ENCODE measurements around the gene R3HCC1L. TPM values are rescaled to one million over a fixed set of nuclear protein-coding genes. Genes with fewer than 3 reads are reported as not detected.
A peak's percentile ranks its signal among the peaks of the same experiment; 100 is the strongest.
"Not testable (repeated sequence)": the region's sequence is repeated elsewhere in the genome, so short reads cannot be mapped to it uniquely, and the experiment has no call there.

R3HCC1L gene
- polyA plus RNA-seq, 2 of the 4 experiments (the other 2 are of a cell fraction) = 11.0 to 15.2 TPM

GRCh38 chr10:98226508-98227144 is 92.2 kb downstream of the R3HCC1L start:
- Histone ChIP-seq H3K27ac (no peak overlapping the region), H3K4me2 (no peak overlapping the region), H3K4me1 (0 out of 3 replicates have a peak, but pooled peaks cover 5% of the 10 kb centered on the region), H3K9me3 (peaks cover 10% of the 10 kb centered on the region; the same call in 2 of the 3 replicates), H3K4me3 (no peak overlapping the region)
- TF ChIP-seq KDM1A (IDR thresholded peaks at IDR 0.05; ENCODE audit: low read depth) (peak; percentile 36; the same call in 1 of the 2 replicates), E2F6 (IDR thresholded peaks at IDR 0.05; ENCODE audit: borderline replicate concordance, low read depth) (no peak)
- no peak for FAIRE-seq
- CTCF ChIA-PET = no interaction called here
- POLR2A ChIA-PET = no interaction called here
- DNase-seq (ENCODE audit: low read depth in 1 of 2, low spot score in 1 of 2) = no peak
- 64% methylated on average over 1 of the region's 1 CpG for WGBS (ENCODE audit: missing lambda C conversion rate)
- ATAC-seq = no peak

GRCh38 chr10:98227713-98228112 is 93.3 kb downstream of the R3HCC1L start:
- H3K4me1 ChIP-seq; DNase-seq (ENCODE audit: low read depth in 1 of 2, low spot score in 1 of 2); H3K4me3 ChIP-seq; POLR2A ChIA-PET; H3K4me2 ChIP-seq; ATAC-seq; CTCF ChIA-PET; FAIRE-seq; H3K27ac ChIP-seq: not testable (repeated sequence)
- WGBS (ENCODE audit: missing lambda C conversion rate) = 100% methylated on average over 3 of the region's 3 CpGs
- H3K9me3 ChIP-seq = peaks cover 10% of the 10 kb centered on the region; the same call in 2 of the 3 replicates

DNA sequence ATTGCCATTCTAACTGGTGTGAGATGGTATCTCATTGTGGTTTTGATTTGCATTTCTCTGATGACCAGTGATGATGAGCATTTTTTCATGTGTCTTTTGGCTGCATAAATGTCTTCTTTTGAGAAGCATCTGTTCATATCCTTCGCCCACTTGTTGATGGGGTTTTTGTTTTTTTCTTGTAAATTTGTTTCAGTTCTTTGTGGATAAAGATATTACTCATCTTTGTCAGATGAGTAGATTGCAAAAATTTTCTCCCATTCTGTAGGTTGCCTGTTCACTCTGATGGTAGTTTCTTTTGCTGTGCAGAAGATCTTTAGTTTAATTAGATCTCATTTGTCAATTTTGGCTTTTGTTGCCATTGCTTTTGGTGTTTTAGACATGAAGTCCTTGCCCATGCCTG is 93.8 kb downstream of the R3HCC1L start:
- FAIRE-seq; H3K4me3 ChIP-seq; H3K4me1 ChIP-seq; DNase-seq (ENCODE audit: low read depth in 1 of 2, low spot score in 1 of 2); POLR2A ChIA-PET; ATAC-seq; CTCF ChIA-PET; H3K4me2 ChIP-seq; H3K27ac ChIP-seq: not testable (repeated sequence)
- H3K9me3 ChIP-seq = peaks cover 10% of the 10 kb centered on the region; the same call in 2 of the 3 replicates
- WGBS (ENCODE audit: missing lambda C conversion rate) = 93% methylated on average over 1 of the region's 1 CpG

- no peaks in the 10 kb centered on the region for H3K4me1 ChIP-seq
- CTCF ChIA-PET = interaction anchor here (1.0 kb wide), 1 partner anchor 11 kb away, joined by 3 read pairs; no protein-coding TSS in a partner anchor
- no peak for DNase-seq (ENCODE audit: low read depth in 1 of 2, low spot score in 1 of 2)
- POLR2A ChIA-PET = no interaction called here
- H3K4me3 ChIP-seq = no peak overlapping the region
- 93% methylated on average over 4 of the region's 4 CpGs for WGBS (ENCODE audit: missing lambda C conversion rate)
- H3K27ac ChIP-seq = no peak overlapping the region
- no peak for FAIRE-seq
- TF ChIP-seq JUNB (IDR thresholded peaks at IDR 0.05) (no peak), FOXS1 (CRISPR knock-in tag; IDR thresholded peaks at IDR 0.05) (no peak), FOSB (CRISPR knock-in tag; IDR thresholded peaks at IDR 0.05) (no peak), ZSCAN20 (CRISPR knock-in tag; IDR thresholded peaks at IDR 0.05) (no peak), HOXA7 (CRISPR knock-in tag; IDR thresholded peaks at IDR 0.05) (no peak), POLR2AphosphoS2 (conservative IDR thresholded peaks at IDR 0.05; ENCODE audit: low read length) (no peak)
- peaks cover 9% of the 10 kb centered on the region; the same call in 2 of the 3 replicates for H3K9me3 ChIP-seq
- no peak for ATAC-seq
- H3K4me2 ChIP-seq = no peak overlapping the region
Measured at GRCh38 chr10:98231417-98231816, 97.0 kb downstream of the R3HCC1L start.

DNA sequence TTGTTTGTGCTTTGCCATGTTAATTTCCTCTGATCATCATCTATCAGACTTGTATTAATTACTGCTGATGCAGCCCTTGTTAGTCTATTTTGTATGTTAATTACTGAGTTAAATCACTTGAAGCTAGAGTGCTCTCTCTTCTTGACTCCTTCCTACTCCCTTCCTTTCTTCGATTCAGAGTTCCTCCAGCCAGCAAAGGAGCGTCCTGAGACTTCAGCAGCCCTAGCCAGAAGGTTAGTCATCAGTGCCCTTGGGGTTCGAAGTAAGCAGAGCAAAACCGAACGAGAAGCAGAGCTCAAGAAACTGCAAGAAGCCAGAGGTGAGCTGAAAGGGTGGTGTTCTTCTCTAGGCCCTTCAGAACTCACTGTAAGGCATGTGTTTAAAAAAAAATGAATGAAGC is 101.4 kb downstream of the R3HCC1L start:
- ATAC-seq (no peak), DNase-seq (ENCODE audit: low read depth in 1 of 2, low spot score in 1 of 2) (no peak), FAIRE-seq (no peak)
- H3K4me1 ChIP-seq = no peaks in the 10 kb centered on the region
- TF ChIP-seq BCL3 (IDR thresholded peaks at IDR 0.05) (no peak), EHF (CRISPR knock-in tag; IDR thresholded peaks at IDR 0.05) (no peak)
- no peak overlapping the region for H3K27ac ChIP-seq
- ChIA-PET CTCF (interaction anchor here (0.7 to 1.3 kb wide), 2 partner anchors 58 to 74 kb away, joined by 3 to 7 read pairs; no protein-coding TSS in a partner anchor), POLR2A (no interaction called here)
- WGBS (ENCODE audit: missing lambda C conversion rate) = 81% methylated on average over 5 of the region's 5 CpGs
- no peak overlapping the region for H3K4me3 ChIP-seq
- H3K4me2 ChIP-seq = no peak overlapping the region
- no peaks in the 10 kb centered on the region for H3K9me3 ChIP-seq

DNA sequence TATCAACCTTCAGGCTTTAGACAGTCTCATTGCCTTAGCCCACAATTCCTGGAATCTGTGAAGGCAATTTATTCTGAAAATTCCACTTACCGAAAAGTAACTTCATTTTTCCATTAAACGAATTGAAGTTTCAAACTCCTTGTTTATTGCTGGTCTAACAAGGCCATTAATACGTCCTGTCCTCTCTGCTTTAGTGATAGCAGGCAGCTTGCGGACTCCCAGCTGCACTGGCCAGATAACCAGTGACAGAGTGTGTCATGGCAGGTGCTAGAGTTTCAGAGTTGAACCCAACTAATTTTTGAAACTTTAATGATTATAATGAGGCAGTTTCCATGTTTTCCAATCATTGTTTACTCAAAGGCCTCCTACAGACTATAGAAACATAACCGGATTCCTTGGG is 102.4 kb downstream of the R3HCC1L start:
- no peak for FAIRE-seq

More for the DNA sequence above, 102.4 kb downstream of the R3HCC1L start:
- ATAC-seq = no peak
- no peak for TF ChIP-seq BHLHE40 (IDR thresholded peaks at IDR 0.05; ENCODE audit: low read depth, low read length)
- TF ChIP-seq EHMT2 (IDR thresholded peaks at IDR 0.05; ENCODE audit: low read depth) = no peak
- no peak for TF ChIP-seq BCL3 (IDR thresholded peaks at IDR 0.05)
- H3K9me3 ChIP-seq = no peaks in the 10 kb centered on the region
- H3K4me2 ChIP-seq = no peak overlapping the region
- WGBS (ENCODE audit: missing lambda C conversion rate) = 81% methylated on average over 5 of the region's 5 CpGs
- no peak overlapping the region for H3K4me3 ChIP-seq
- ChIA-PET CTCF (no interaction called here), POLR2A (no interaction called here)
- H3K27ac ChIP-seq = no peak overlapping the region
- H3K4me1 ChIP-seq = no peaks in the 10 kb centered on the region
- no peak for DNase-seq (ENCODE audit: low read depth in 1 of 2, low spot score in 1 of 2)
